A549 (cell line): ENCODE measurements around the gene PRR20A. TPM values are rescaled to one million over a fixed set of nuclear protein-coding genes. Genes with fewer than 3 reads are reported as not detected.
A peak's percentile ranks its signal among the peaks of the same experiment; 100 is the strongest.

Experiments
- ATAC-seq, 2 experiments: fragments of 200-7000 bp in 1 of 2; fragments of >200 bp in 1 of 2; cut with Nextera tagmentation in 1 of 2; cut with Tn5 transposase in 1 of 2; 3 replicates each; pipeline versions ENCODE4 v1.8.0 to v1.9.1; 2018 to 2020; ENCODE audit warnings: mild to moderate bottlenecking in 1 of 2, moderate library complexity in 1 of 2
- CTCF ChIA-PET: fragments of 300-600 bp; sonication (Branson Sonifier 250); formaldehyde crosslinking; extraction: SDS; loops from one replicate; lab custom pipeline; 2021; ENCODE audit warnings: antibody characterized with exemption, inconsistent platforms; lab: Yijun Ruan, JAX
- POLR2A ChIA-PET: fragments of 350-600 bp; formaldehyde crosslinking; extraction: SDS; loops from one replicate; lab custom pipeline; 2021; ENCODE audit warnings: antibody characterized with exemption, inconsistent platforms; lab: Yijun Ruan, JAX
- DNase-seq, 2 experiments: peaks; one replicate each; pipeline versions ENCODE4 v3.0.0 to v3.0.0-alpha.2; 2011 to 2016; ENCODE audit warnings: low read depth in 1 of 2, low spot score in 1 of 2
- FAIRE-seq: peaks from 2 replicates; lab custom pipeline; 2011; peaks lifted over from hg19 to GRCh38; lab: Jason Lieb, UNC
- H3K27ac ChIP-seq, 2 experiments: fragments of >200 bp; sonication (Bioruptor Twin); formaldehyde crosslinking; 3 replicates each; pipeline ENCODE4 v1.5.1; 2016 to 2017
- H3K4me1 ChIP-seq: fragments of >200 bp; sonication (Bioruptor Twin); formaldehyde crosslinking; 3 replicates; pipeline ENCODE4 v1.6.1; 2016
- H3K4me2 ChIP-seq: fragments of >200 bp; sonication (Bioruptor Twin); formaldehyde crosslinking; 3 replicates; pipeline ENCODE4 v1.6.1; 2016
- H3K4me3 ChIP-seq: fragments of >200 bp; sonication (Bioruptor Twin); formaldehyde crosslinking; 3 replicates; pipeline ENCODE4 v1.5.1; 2016
- H3K9me3 ChIP-seq: fragments of >200 bp; sonication (Bioruptor Twin); formaldehyde crosslinking; 3 replicates; pipeline ENCODE4 v1.6.1; 2016
- ATOH8 ChIP-seq: fragments of 250-450 bp; sonication (Bioruptor Pico); IDR thresholded peaks from 2 replicates; pipeline ENCODE4 v1.5.0; 2020; ENCODE audit warnings: low read depth, mild to moderate bottlenecking, moderate library complexity
- BCL3 ChIP-seq: fragments of >200 bp; sonication (Bioruptor Twin); formaldehyde crosslinking; IDR thresholded peaks from 3 replicates; pipeline ENCODE4 v1.6.1; 2016
- BHLHE40 ChIP-seq: IDR thresholded peaks from 2 replicates; pipeline ENCODE4 v1.6.1; 2012; ENCODE audit warnings: low read depth, low read length, inconsistent platforms
- CBX2 ChIP-seq: fragments of 200-600 bp; sonication (generic); IDR thresholded peaks from 2 replicates; pipeline ENCODE4 v1.6.1; 2016; ENCODE audit warnings: low read depth, mild to moderate bottlenecking, borderline replicate concordance
- CBX8 ChIP-seq: fragments of 200-600 bp; sonication (generic); IDR thresholded peaks from 2 replicates; pipeline ENCODE4 v1.6.1; 2016
- CHD2 ChIP-seq: fragments of 150-350 bp; IDR thresholded peaks from 2 replicates; pipeline ENCODE4 v1.6.1; 2014; ENCODE audit warnings: low read length; ENCODE audit not compliant: partially characterized antibody
- CHD4 ChIP-seq: fragments of 200-600 bp; sonication (generic); IDR thresholded peaks from 2 replicates; pipeline ENCODE4 v1.6.1; 2016; ENCODE audit warnings: antibody characterized with exemption, mild to moderate bottlenecking, borderline replicate concordance
- E2F6 ChIP-seq: IDR thresholded peaks from 2 replicates; pipeline ENCODE4 v1.6.1; 2012; ENCODE audit warnings: low read depth, borderline replicate concordance
- EHMT2 ChIP-seq: fragments of 200-600 bp; sonication (generic); IDR thresholded peaks from 2 replicates; pipeline ENCODE4 v1.6.1; 2016; ENCODE audit warnings: antibody characterized with exemption, low read depth, mild to moderate bottlenecking, moderate library complexity
- ESRRA ChIP-seq: fragments of 150-350 bp; IDR thresholded peaks from 2 replicates; pipeline ENCODE4 v1.6.1; 2014; ENCODE audit warnings: mild to moderate bottlenecking, low read length, borderline replicate concordance
- GATA3 ChIP-seq: IDR thresholded peaks from 2 replicates; pipeline ENCODE4 v1.6.1; 2012; ENCODE audit warnings: borderline replicate concordance
- HDAC2 ChIP-seq: fragments of 200-600 bp; sonication (generic); IDR thresholded peaks from 2 replicates; pipeline ENCODE4 v1.6.1; 2016
- HEYL ChIP-seq: fragments of 250-450 bp; sonication (Bioruptor Pico); IDR thresholded peaks from 2 replicates; pipeline ENCODE4 v1.8.0; 2021; ENCODE audit warnings: mild to moderate bottlenecking, moderate library complexity
- HOXB5 ChIP-seq: fragments of 250-450 bp; sonication (Bioruptor Pico); IDR thresholded peaks from 2 replicates; pipeline ENCODE4 v1.5.0; 2020; ENCODE audit warnings: mild to moderate bottlenecking, moderate library complexity
- JUN ChIP-seq, 2 experiments: fragments of >200 bp; sonication (Bioruptor Twin); formaldehyde crosslinking; IDR thresholded peaks; 2 replicates in 1 of 2; 3 replicates in 1 of 2; pipeline ENCODE4 v1.6.1; 2016 to 2017
- KDM5A ChIP-seq: fragments of 200-600 bp; sonication (generic); IDR thresholded peaks from 2 replicates; pipeline ENCODE4 v1.6.1; 2016; ENCODE audit warnings: antibody characterized with exemption, mild to moderate bottlenecking
- MAFK ChIP-seq: fragments of 450-650 bp; IDR thresholded peaks from 2 replicates; pipeline ENCODE4 v1.6.1; 2014; ENCODE audit not compliant: partially characterized antibody
- MYC ChIP-seq: IDR thresholded peaks from 2 replicates; pipeline ENCODE4 v1.6.1; 2012; ENCODE audit warnings: mild to moderate bottlenecking, inconsistent platforms, low read length, improper control_type of control experiment, borderline replicate concordance
- NPAS2 ChIP-seq: fragments of 250-450 bp; sonication (Bioruptor Pico); IDR thresholded peaks from 2 replicates; pipeline ENCODE4 v1.8.0; 2022; ENCODE audit warnings: mild to moderate bottlenecking, moderate library complexity, borderline replicate concordance
- NR3C1 ChIP-seq: fragments of >200 bp; sonication (Bioruptor Twin); formaldehyde crosslinking; IDR thresholded peaks from 3 replicates; pipeline ENCODE4 v1.6.1; 2017
- PHF8 ChIP-seq: fragments of 200-600 bp; sonication (generic); IDR thresholded peaks from 2 replicates; pipeline ENCODE4 v1.6.1; 2016; ENCODE audit warnings: low read depth, mild to moderate bottlenecking, antibody characterized with exemption, moderate library complexity, borderline replicate concordance
- POLR2AphosphoS2 ChIP-seq: conservative IDR thresholded peaks from 2 replicates; pipeline ENCODE4 v1.6.1; 2012; ENCODE audit warnings: low read length, improper control_type of control experiment, inconsistent platforms
- RAD21 ChIP-seq, 2 experiments: fragments of >200 bp in 1 of 2; sonication (Bioruptor Twin) in 1 of 2; formaldehyde crosslinking in 1 of 2; IDR thresholded peaks in 1 of 2; conservative IDR thresholded peaks in 1 of 2; 2 replicates in 1 of 2; 3 replicates in 1 of 2; pipeline ENCODE4 v1.6.1; 2012 to 2018; ENCODE audit warnings: inconsistent platforms in 1 of 2
- RARB ChIP-seq: fragments of 250-450 bp; sonication (Bioruptor Pico); IDR thresholded peaks from 2 replicates; pipeline ENCODE4 v1.8.0; 2021; ENCODE audit warnings: mild to moderate bottlenecking, moderate library complexity
- RCOR1 ChIP-seq: fragments of 150-350 bp; IDR thresholded peaks from 2 replicates; pipeline ENCODE4 v1.6.1; 2014; ENCODE audit warnings: antibody characterized with exemption, low read length, low read depth
- RNF2 ChIP-seq: fragments of 200-600 bp; sonication (generic); IDR thresholded peaks from 2 replicates; pipeline ENCODE4 v1.6.1; 2016; ENCODE audit warnings: low read depth, mild to moderate bottlenecking, antibody characterized with exemption, moderate library complexity, borderline replicate concordance
- SMC3 ChIP-seq: fragments of >200 bp; sonication (Bioruptor Twin); formaldehyde crosslinking; IDR thresholded peaks from 3 replicates; pipeline ENCODE4 v1.6.1; 2018; ENCODE audit warnings: inconsistent platforms
- SREBF2 ChIP-seq: fragments of 450-650 bp; IDR thresholded peaks from 2 replicates; pipeline ENCODE4 v1.6.1; 2014; ENCODE audit warnings: mild to moderate bottlenecking, moderate library complexity
- TFCP2L1 ChIP-seq: fragments of 250-450 bp; sonication (Bioruptor Pico); IDR thresholded peaks from 2 replicates; pipeline ENCODE4 v1.5.0; 2021; ENCODE audit warnings: mild to moderate bottlenecking
- ZC3H11A ChIP-seq: fragments of 450-650 bp; IDR thresholded peaks from 2 replicates; pipeline ENCODE4 v1.6.1; 2014; ENCODE audit warnings: antibody characterized with exemption, mild to moderate bottlenecking
- ZSCAN20 ChIP-seq: fragments of 250-450 bp; sonication (Bioruptor Pico); IDR thresholded peaks from 2 replicates; pipeline ENCODE4 v1.8.0; 2022; ENCODE audit warnings: mild to moderate bottlenecking, moderate library complexity
- WGBS: methylation state at CpG from one replicate; pipeline ENCODE4 v1.1.6; 2017; ENCODE audit errors: missing lambda C conversion rate; 5-methylcytosine and 5-hydroxymethylcytosine counted together
- polyA plus RNA-seq, 4 experiments: library from polyadenylated mRNA; depleted of rRNA in 3 of 4; stranded (reverse); fragments of >200 nt; fragmentation: RNase III in 1 of 4; extraction: RNeasy Plus Mini Kit Qiagen cat#74134 plus additional on column Dnase treatment in 1 of 4; gene quantifications; 2 replicates in 3 of 4; 3 replicates in 1 of 4; pipeline ENCODE4 v1.2.3, GENCODE V29; 2011 to 2017

PRR20A gene
- polyA plus RNA-seq, 2 of the 4 experiments (the other 2 are of a cell fraction), result not detected

GRCh38 chr13:57123681-57124080, 17.0 kb upstream of the PRR20A start (continued):
- no peak for TF ChIP-seq JUN (IDR thresholded peaks at IDR 0.05)
- no peak for TF ChIP-seq HEYL (CRISPR knock-in tag)
- TF ChIP-seq EHMT2, result no peak

GRCh38 chr13:57128909-57129308, 11.8 kb upstream of the PRR20A start:
- POLR2A ChIA-PET, result no interaction called here
- DNase-seq (peak in 1 of 2 experiments; percentile 0), FAIRE-seq (no peak), ATAC-seq (no peak)
- no peak overlapping the region for H3K4me3 ChIP-seq
- no peaks in the 10 kb centered on the region for H3K4me1 ChIP-seq
- 4% methylated on average over 6 of the region's 6 CpGs for WGBS
- CTCF ChIA-PET, result no interaction called here
- no peak overlapping the region for H3K27ac ChIP-seq
- H3K4me2 ChIP-seq, result no peak overlapping the region
- TF ChIP-seq ATOH8 (CRISPR knock-in tag), result no peak
- no peak for TF ChIP-seq CBX2
- TF ChIP-seq TFCP2L1 (CRISPR knock-in tag), result no peak
- TF ChIP-seq CHD4, result no peak
- TF ChIP-seq MYC, result no peak
- no peak for TF ChIP-seq RCOR1
- TF ChIP-seq HEYL (CRISPR knock-in tag), result no peak
- no peak for TF ChIP-seq SREBF2
- no peak for TF ChIP-seq CBX8
- TF ChIP-seq ESRRA, result no peak
- TF ChIP-seq BHLHE40, result no peak
- TF ChIP-seq HOXB5, result no peak
- TF ChIP-seq RNF2, result no peak
- no peak for TF ChIP-seq MAFK
- TF ChIP-seq, all 56 proteins: peak for 0
- no peaks in the 10 kb centered on the region for H3K9me3 ChIP-seq

DNA sequence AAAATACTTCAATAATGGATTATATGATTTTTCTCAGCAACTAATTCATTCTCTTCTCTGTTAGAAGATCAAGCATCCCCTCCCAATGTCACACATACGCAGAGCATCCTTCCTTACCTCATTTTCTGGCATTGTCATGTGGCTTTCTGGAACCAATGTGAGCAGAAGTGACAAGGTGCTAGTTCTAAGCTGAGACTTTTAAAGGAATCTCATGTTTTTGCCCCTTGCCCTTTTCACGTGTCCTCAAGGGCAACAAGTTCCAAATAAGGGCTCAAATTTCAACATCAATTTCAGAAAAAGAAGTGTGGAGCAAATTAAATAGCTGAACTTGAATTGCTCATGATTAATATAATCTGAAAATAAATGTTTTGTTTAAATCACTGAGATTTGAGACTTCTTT, 4.6 kb upstream of the PRR20A start:
- Histone ChIP-seq H3K4me1 (no peaks in the 10 kb centered on the region), H3K9me3 (no peaks in the 10 kb centered on the region), H3K4me3 (no peak overlapping the region)
- CTCF ChIA-PET, result no interaction called here
- WGBS, result 1% methylated on average over 2 of the region's 2 CpGs
- TF ChIP-seq MYC (no peak), GATA3 (no peak), CBX8 (no peak), CHD2 (no peak)
- TF ChIP-seq, all 56 proteins: peak for 0
- ATAC-seq (no peak), DNase-seq (no peak), FAIRE-seq (no peak)
- Histone ChIP-seq H3K27ac (no peak overlapping the region), H3K4me2 (no peak overlapping the region)
- POLR2A ChIA-PET, result no interaction called here

- ChIA-PET CTCF (no interaction called here), POLR2A (no interaction called here)
- no peak overlapping the region for H3K4me3 ChIP-seq
- WGBS, result 3% methylated on average over 4 of the region's 4 CpGs
- no peaks in the 10 kb centered on the region for H3K4me1 ChIP-seq
- no peaks in the 10 kb centered on the region for H3K9me3 ChIP-seq
- no peak overlapping the region for H3K27ac ChIP-seq
- DNase-seq (no peak), FAIRE-seq (no peak), ATAC-seq (no peak)
- no peak for TF ChIP-seq HDAC2
- no peak for TF ChIP-seq RAD21 (conservative IDR thresholded peaks at IDR 0.05 in 1 of 2, IDR thresholded peaks at IDR 0.05 in 1 of 2)
- no peak overlapping the region for H3K4me2 ChIP-seq
Measured at GRCh38 chr13:57137585-57137984, 3.1 kb upstream of the PRR20A start.

DNA sequence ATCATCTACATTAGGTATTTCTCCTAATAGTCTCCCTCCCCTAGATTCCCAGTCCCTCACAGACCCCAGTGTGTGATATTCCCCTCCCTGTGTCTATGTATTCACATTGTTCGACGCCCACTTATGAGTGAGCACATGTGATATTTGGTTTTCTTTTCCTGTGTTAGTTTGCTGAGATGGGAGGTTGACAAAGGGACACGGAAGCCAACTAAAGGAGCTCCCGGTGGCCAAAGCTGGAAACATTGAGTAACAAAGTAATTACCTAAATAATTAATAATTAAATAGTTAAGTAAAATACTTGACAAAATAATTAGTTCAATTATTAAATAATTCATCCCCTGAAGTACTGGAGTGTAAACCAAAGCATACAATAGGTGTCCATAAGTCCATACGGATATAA, 1.7 kb upstream of the PRR20A start:
- H3K4me3 ChIP-seq, result no peak overlapping the region
- ATAC-seq (no peak), DNase-seq (no peak), FAIRE-seq (no peak)
- POLR2A ChIA-PET, result no interaction called here
- WGBS, result 16% methylated on average over 5 of the region's 5 CpGs
- TF ChIP-seq RAD21 (conservative IDR thresholded peaks at IDR 0.05 in 1 of 2, IDR thresholded peaks at IDR 0.05 in 1 of 2) (no peak), PHF8 (no peak), KDM5A (no peak), JUN (IDR thresholded peaks at IDR 0.05) (no peak), RARB (CRISPR knock-in tag) (no peak), ZC3H11A (no peak), CBX8 (no peak), NR3C1 (no peak), NPAS2 (no peak), POLR2AphosphoS2 (no peak), ZSCAN20 (CRISPR knock-in tag) (no peak), RNF2 (no peak), BCL3 (no peak), E2F6 (no peak), SMC3 (no peak)
- CTCF ChIA-PET, result no interaction called here
- no peak overlapping the region for H3K27ac ChIP-seq
- H3K9me3 ChIP-seq, result no peaks in the 10 kb centered on the region
- no peak overlapping the region for H3K4me2 ChIP-seq
- no peaks in the 10 kb centered on the region for H3K4me1 ChIP-seq
